Measurements from ENCODE around the gene PLAC9.
"Not testable (repeated sequence)": the region's sequence is repeated elsewhere in the genome, so short reads cannot be mapped to it uniquely, and the experiment has no call there.

Gene PLAC9

GRCh38 chr10:80140251-80140650, 7.7 kb downstream of the PLAC9 start:
- no peak for DNase-seq

- DNase-seq = no peak
Observed at GRCh38 chr10:80141696-80142460, 9.3 kb downstream of the PLAC9 start.

GRCh38 chr10:80144067-80144695, 11.7 kb downstream of the PLAC9 start:
- no peak for DNase-seq

- DNase-seq = no peak
Observed at GRCh38 chr10:80144696-80145131, 12.2 kb downstream of the PLAC9 start.

GRCh38 chr10:80145406-80146308, 13.1 kb downstream of the PLAC9 start:
- DNase-seq = not testable (repeated sequence)

- DNase-seq = no peak
Observed at GRCh38 chr10:80146918-80147317, 14.4 kb downstream of the PLAC9 start.

- no peak for DNase-seq
Observed at GRCh38 chr10:80148166-80148805, 15.8 kb downstream of the PLAC9 start.

GRCh38 chr10:80149123-80149522, 16.6 kb downstream of the PLAC9 start:
- DNase-seq = no peak

GRCh38 chr10:80150172-80150571, 17.6 kb downstream of the PLAC9 start:
- no peak for DNase-seq

- no peak for DNase-seq
Observed at GRCh38 chr10:80152820-80153219, 20.3 kb downstream of the PLAC9 start.

- no peak for DNase-seq
Observed at GRCh38 chr10:80153460-80153859, 20.9 kb downstream of the PLAC9 start.

GRCh38 chr10:80154626-80154977, 22.1 kb downstream of the PLAC9 start:
- DNase-seq = no peak

GRCh38 chr10:80154978-80155695, 22.6 kb downstream of the PLAC9 start:
- no peak for DNase-seq

GRCh38 chr10:80155696-80156215, 23.2 kb downstream of the PLAC9 start:
- no peak for DNase-seq

GRCh38 chr10:80156216-80156615, 23.7 kb downstream of the PLAC9 start:
- no peak for DNase-seq

- no peak for DNase-seq
Observed at GRCh38 chr10:80157561-80157960, 25.0 kb downstream of the PLAC9 start.

- DNase-seq = no peak
Observed at GRCh38 chr10:80158126-80158525, 25.6 kb downstream of the PLAC9 start.

- no peak for DNase-seq
Observed at GRCh38 chr10:80158598-80159127, 26.1 kb downstream of the PLAC9 start.

GRCh38 chr10:80159166-80159873, 26.8 kb downstream of the PLAC9 start:
- DNase-seq = no peak

GRCh38 chr10:80160361-80161320, 28.1 kb downstream of the PLAC9 start:
- DNase-seq = no peak

Data from NCI-H1092 treated with DMSO at 0.1 percent for 48 hours (cell line).